GM18867 (cell line): ENCODE measurements around the gene OSTF1.

Experiments used
- ATAC-seq: cut with Tn5 transposase; IDR thresholded peaks from one replicate; pipeline ENCODE4 v1.9.1; 2021; ENCODE audit warnings: mild to moderate bottlenecking, moderate library complexity; ENCODE audit not compliant: unreplicated experiment

OSTF1 gene

DNA sequence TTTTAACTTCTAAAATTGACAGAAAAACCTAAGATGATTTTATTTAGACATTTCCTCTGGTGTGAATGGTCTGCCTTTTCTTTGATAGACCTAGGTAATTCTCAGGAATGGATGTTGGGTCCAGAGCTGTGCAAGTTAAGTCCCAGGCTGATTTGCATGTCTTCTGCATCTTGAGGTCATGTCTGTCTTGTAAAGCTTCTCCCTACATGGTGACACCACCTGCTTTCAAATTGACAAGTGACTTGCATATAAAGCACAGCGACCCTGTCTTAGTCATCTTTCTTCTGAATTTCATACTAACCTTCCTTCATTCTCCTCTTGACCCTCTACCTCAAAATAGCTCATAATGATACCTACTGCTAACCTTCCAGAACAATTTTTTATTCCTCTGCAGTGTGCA, 29.2 kb downstream of the OSTF1 start:
- ATAC-seq: no peak

DNA sequence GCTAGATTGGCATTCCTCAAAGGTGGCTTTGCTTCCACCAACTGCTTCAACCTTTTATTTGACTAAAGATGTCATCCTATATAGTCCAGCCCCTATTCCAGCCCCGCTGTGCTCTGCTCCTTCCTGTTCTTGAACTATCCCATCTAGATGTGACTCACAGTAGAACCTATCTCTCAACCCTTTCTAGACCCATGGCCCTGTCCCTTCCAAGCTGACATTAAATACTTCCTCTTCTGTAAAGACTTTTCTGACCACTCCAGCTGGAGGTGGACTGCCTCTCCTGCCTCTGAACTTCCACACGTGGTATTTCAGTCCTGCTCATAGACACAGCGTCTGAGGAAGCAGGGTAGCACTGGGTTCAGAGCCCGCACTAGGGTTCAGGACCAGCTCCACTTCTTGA, 32.4 kb downstream of the OSTF1 start:
- no peak for ATAC-seq

DNA sequence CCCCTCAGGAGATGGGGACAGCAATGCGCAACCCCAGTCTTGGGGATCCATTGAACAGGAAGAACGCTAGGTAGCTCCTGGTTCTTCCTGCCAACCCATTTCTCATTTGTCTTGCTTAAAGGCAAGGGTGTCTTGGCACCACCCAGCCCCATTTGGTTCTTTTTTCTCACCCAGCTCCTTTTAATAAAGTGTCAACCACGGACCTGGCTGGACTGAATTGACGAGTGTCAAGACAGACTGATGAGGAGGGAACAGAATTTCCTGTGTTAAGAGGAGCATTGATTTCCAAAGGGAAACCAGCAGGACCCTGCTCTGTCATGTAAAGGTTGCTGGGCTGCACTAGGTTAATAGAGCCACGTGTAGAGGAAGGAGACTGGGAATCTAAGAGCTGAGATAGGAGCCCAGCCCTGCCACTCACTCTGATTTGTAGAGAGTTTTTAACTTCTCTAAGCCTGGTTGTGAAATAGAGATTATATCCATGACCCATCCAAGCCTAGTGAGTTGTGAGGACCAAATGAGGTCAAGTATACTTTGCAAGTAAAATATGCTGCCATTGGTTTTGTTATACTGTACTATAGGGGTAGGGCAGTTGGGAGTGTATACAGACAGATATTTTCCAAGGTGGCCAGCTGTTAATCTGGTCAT, 33.7 kb downstream of the OSTF1 start:
- ATAC-seq: no peak

DNA sequence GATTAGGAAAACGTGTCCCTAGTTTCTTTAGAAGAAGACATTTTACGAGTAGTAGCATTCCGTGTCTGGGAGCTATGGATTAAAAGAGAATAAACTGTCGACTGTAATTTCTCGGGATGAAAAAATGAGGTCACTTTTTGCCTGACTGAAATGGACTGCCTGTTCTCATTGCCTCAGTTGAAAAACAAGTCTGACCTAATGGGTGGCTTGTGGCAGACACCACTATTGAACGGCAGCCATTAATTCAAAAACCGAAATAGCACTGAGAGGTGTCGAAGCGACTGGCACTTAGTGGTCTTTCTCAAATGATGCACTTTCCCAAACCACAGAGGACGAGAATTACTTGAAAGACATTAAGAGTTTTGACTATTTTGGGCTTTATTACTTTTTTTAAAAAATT, 35.4 kb downstream of the OSTF1 start:
- ATAC-seq: no peak

DNA sequence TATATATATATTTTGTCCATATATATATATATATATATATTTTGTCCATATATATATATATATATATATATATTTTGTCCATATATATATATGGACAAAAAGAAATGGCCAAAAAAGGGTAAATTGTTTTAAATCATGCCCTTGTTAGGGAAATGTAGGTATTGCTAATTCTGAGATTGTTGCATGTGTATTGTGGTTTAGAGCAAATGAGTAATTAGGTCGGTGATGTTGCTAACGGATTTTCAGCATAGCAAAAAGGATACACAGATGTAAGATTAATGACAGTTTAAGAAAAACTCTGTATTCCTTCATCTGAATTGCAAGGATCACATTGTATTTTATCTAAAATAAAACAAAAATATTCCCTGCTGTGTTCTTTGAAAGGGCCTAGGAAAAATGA, 40.2 kb downstream of the OSTF1 start:
- ATAC-seq: no peak

DNA sequence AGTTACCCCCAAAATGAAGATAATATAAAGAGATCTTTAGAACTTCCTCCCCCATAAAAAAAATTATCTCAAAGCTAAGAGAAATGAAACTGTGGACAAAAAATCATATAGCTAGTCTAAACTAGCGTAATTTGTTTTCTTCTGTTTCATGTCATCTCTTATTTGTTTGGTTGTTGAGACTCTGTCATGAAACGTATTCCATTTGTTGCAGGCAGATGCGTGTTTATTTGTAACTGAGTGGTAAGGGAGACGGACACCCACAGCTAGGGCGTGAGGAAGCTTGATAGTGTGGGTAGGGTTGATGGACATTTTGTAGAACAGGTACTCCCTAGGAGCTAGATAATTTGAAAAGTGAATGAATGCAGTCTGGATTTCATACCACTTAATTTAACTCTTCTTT, 41.9 kb downstream of the OSTF1 start:
- no peak for ATAC-seq

DNA sequence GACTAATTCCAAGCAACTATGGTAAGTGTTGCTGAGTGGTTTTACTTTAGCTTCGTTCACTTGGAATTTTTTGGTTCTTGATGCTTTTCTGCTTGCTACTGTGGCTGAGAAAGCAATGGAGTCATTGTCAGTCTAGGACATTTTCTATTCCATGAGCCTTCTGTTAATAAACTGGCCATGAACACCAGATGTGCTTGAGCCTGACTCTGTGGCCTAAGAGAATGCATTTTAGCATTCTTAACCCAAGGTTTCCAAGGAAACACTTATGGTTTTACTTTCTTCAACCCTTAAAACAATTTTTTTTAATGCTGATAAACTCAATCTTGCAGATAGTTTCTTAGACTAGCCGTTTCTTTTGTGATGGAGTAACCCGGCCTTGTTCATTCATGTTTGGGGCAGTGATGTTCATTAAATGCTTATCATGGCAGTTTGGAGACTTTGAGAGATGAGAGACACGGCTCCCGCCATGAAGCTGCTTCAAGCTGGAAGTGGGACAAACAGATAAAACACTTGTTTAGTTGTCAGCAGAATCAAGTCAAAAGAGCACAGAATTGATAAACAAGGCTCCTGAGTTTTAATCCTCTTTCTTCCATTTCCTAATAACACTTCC, 42.4 kb downstream of the OSTF1 start:
- ATAC-seq: no peak

DNA sequence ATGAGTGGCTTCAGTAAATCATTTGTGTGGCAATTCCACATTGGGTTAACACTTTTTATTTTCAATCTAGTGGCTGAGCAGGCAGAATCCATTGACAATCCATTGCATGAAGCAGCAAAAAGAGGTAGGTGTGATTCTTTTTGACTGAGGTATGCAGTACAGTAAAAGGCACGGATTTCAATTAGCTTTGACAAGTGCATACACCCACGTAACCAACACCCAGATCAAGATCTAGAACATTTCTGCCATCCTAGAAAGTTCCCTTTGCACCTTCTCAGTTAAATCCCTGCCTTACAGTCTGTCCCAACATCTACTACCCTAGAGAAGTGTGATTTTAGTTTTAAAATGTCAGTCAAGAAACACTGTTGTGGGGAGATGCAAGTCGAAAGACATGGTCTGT, 43.4 kb downstream of the OSTF1 start:
- no peak for ATAC-seq

DNA sequence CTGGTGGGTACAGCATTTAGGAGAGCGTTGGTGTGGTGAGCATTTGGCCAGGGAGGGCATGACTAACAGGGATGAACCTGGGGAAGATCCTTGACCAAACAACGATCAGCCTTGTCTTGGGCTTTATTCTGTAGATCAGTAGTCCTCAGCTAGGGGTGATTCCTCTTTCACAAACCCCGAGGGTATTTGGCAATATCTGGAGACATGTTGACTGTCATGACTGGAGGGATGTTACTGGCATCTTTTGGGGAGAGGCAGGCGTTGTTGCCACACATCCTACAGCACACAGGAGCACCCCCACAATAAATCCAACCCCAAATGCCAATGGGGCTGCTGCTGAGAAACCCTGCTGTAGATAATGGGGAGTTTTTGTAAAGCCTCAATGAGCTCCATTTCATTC, 43.9 kb downstream of the OSTF1 start:
- ATAC-seq: no peak

DNA sequence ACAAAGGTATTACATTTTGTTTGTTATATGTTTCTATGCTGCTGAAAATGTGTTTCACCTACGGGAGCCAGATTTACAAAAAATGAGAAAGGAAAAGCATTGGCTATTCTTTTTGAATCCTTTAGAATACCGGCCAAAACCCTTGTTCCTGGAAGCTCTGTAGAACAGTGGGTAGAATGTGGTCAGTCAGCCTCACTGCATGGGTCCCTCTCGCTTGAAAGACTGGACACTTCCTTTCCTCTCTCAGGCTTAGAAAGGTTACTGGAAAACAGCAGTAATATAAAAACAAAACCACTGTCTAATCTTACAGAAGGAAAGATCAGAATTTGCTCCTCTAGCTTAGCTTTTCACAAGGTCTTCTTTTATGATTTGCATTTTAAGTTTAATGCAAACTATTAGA, 45.1 kb downstream of the OSTF1 start:
- ATAC-seq: no peak

DNA sequence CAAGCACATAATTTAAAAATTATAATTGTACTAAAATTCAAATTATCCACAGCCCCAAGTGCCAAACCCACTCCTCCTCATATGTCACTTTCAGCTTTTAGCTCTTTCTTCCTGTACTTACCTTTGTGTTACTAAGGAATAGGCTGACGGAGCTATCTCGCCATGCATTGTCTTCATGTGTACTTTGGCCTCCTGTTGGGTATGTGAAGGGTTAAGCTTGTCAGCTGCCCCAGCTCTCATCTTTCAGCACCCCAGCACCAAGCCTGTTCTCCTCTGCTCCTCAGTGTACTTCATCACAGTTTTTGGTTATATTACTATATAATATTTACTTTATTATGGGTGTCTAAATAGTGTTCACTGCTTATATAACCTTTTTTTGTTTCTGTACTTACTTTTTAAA, 46.2 kb downstream of the OSTF1 start:
- no peak for ATAC-seq

DNA sequence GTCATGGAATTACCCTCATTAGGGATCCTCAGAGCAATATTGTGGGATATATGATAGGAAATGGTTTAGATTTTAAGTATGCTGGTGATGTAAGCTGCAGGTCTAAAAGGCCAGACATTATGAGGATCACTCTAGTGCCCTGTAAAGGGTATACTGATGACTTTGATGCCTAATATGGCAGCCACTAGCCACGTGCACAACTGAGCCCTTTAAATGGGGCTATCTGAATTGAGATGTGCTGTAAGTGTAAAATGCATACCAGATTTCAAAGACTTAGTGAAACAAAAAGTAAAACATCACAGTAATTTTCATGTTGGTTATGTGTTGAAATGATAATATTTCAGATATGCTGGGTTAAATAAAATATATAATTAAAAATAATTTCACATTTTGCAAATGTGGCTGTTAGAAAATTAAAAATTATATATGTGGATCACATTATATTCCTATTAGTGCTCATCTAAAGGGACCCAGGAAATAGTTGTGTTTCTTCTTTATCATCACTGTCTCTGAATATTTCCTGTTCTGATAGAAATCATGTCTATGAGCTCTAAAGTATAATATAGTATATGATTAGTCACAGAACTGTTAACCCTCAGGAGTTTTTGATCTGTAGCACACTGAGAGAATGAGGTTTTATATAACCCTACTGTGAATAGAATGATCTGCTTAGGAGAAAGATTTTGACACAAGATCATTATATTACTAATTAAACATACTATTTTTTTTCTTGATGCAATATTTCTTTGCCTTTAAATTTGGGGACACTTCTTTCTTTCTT, 50.1 kb downstream of the OSTF1 start:
- no peak for ATAC-seq

DNA sequence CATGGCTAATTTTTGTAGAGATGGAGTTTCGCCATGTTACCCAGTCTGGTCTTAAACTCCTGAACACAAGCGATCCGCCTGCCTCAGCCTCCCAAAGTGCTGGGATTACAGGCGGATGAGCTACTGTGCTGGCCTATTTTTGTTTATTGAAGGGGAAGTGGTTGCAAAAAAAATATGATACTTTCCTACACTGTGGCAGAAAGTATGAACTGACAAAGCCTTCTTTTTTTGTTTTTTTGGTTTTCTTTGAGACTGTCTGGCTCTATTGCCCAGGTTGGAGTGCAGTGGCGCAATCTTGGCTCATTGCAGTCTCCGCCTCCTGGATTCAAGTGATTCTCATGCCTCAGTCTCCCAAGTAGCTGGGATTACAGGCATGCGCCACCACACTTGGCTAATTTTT, 50.9 kb downstream of the OSTF1 start:
- ATAC-seq: no peak

DNA sequence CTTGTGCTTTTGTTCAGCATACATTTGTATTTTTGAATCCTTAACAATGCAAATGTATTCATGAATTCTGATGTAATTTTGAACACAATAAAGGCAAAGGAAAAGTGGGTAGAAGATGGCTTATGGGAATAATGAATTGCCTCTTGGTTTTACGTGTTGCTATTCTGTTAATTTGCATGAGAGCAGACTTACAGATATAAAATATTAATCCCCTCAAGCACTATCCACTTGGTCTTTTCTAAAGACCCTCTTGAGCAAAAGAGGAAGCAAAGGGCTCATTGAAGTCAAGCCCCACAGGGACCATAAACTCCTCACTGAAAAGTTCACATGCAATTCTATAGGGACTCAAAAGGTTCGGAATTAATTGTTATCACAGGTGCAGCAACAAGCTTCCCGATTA, 51.9 kb downstream of the OSTF1 start:
- ATAC-seq: no peak

DNA sequence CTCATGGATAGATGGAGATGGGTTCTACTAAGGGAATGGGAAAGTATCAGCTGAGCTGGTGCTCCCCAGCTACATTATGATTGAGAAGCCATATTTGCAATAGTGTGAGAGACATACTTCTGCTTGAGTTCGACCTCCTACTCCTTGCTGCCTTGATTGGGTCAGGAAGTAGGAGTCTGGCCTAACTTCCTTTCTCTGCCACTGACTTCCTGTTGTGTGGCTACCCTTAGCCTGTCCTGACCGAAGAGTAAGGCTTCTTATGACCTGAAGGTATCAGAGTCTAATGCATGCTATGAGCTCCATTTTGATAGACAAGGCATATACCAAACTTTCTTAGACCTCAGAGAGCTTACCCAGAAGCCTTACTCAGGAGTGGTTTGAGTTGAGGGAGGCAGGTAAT, 53.9 kb downstream of the OSTF1 start:
- no peak for ATAC-seq

DNA sequence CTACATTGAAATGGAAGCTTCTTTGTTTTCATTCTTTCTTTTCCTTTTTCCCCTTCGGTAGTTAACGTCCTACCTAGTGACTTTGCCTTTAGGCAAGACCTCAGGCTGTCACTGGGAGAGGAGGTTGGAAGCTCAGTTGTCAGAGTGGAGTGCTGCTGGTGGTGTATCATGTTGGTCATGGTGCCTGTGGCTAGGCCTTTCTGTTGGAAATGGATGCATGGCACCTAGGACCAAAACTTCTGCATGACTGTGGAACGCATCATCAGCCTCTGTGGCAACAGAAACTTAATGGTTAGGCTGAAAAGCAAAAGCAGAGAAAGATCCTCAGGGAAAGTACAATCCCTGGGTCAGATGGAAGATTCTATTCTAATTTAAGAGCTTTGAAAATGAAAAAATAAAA, 57.9 kb downstream of the OSTF1 start:
- no peak for ATAC-seq

DNA sequence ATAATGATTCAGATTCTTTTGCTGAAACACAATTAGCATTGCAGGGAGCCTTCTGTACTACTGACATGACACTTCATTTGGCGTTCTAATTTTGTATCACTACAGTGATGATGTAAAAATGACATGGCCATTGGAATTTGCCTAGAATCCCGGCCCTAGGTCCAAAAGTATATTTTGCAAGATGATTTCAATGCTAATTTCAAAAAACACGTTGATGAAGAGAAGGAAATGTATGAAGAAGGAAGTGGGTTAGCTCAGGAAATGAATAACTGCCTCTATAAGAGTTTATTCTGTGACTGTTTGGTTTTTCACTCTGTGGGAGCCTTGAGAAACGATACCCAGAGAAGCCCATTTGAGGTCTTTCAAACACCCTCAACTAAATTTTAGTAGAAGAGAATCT, 59.3 kb downstream of the OSTF1 start:
- ATAC-seq: peak; percentile 43

DNA sequence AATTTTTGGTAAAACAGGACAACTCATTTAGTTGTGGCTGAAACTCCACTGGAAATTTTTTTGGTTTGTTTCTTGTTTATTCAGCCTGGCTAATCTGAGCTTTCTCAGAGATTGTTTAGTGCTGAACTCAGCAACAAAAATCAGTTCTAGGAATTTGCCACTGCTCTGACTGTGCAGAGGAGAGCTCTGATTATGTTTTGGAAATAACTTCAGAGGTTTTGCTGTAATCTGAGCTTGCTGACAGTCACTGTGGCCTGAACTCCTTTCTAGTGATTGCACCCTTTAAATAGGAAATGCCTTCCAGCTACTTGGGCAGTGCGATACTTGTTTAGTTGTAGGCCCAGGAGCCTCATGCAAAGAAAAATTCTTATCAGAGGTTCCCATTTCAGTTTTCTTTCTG, 60.2 kb downstream of the OSTF1 start:
- no peak for ATAC-seq

DNA sequence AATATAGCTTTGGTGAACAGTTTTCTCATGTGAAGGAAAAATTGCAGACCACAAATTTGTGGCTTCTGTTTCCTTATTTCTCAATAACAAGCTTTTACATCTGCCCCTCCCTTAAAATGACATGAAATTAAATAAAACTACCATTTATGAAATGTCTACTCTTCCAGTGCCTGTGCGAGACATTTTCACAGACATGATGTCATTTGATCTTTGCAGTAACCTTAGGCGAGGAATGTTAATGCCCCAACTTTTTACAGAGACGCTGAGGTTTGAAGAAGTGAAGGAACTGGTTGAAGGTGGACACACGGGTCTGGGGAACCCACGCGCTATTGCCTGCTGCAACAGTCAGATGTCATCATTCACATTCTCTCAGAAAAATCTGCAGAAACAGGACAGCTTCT, 61.5 kb downstream of the OSTF1 start:
- no peak for ATAC-seq

DNA sequence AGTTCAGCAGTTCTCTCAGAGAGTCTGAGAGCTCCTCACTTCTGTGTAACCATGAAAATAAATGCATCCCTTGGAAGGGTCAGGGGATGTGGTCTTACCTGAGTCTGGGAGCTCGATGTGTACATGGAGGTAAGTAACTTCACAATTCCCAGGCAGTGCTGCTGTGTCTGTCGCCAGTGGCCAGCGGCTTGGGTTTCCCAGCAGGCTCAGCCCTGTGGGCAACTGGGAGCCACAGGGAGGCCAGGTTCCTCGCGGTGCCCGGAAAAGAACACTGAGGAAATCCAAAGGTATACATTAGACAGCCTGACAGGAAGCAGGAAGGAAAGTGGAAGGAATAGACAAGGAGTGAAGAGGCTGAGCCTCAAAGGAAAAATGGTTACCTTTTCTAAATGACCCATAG, 62.2 kb downstream of the OSTF1 start:
- no peak for ATAC-seq

DNA sequence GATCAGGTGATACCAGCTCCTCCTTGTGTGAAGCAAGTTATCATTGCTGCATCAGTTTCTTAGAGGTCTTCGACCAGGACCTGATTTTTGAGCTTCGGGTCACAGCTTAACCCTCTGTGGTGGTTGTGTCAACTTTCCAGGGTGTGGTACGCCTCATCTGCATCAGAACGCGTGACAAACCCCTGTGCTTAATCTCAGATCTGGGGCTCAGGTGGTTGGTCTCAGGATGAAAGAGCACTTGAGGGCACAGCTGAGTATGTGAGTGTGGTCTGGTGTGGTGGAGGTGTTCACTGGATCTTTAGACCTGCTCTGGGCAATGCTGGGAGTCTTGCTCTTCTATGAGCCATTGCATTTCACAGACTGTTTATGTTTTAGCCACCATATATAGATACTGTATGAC, 64.1 kb downstream of the OSTF1 start:
- ATAC-seq: no peak

DNA sequence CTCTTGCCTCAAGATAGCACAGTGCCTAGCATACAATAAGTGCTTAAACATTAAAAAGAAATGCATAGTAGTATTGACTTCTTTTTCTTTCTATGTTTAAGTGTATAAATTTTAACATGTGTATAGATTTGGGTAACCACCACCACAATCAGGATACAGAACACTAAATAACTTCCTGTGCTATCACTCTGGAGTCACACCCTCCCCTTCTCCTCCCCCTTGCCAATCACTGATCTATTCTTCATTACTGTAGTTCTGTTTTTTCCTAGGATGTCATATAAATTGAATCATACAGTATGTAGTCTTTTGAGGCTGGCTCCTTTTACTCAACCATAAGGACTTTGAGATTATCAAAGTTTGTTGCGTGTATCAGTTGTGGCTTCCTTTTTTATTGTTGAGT, 68.5 kb downstream of the OSTF1 start:
- no peak for ATAC-seq
